AG09319 (cell line): ENCODE measurements around the gene CLEC14A.

Source experiments
- DNase-seq: peaks from one replicate; pipeline ENCODE4 v3.0.0-alpha.2; 2010; ENCODE audit warnings: low read depth; ENCODE audit errors: extremely low read depth
- TF ChIP-seq, protein P1 (sequence below): IDR thresholded peaks from 2 replicates; pipeline ENCODE4 v1.5.1; 2011; ENCODE audit warnings: low read depth, mild to moderate bottlenecking, inconsistent platforms, low read length, moderate library complexity

CLEC14A gene

DNA sequence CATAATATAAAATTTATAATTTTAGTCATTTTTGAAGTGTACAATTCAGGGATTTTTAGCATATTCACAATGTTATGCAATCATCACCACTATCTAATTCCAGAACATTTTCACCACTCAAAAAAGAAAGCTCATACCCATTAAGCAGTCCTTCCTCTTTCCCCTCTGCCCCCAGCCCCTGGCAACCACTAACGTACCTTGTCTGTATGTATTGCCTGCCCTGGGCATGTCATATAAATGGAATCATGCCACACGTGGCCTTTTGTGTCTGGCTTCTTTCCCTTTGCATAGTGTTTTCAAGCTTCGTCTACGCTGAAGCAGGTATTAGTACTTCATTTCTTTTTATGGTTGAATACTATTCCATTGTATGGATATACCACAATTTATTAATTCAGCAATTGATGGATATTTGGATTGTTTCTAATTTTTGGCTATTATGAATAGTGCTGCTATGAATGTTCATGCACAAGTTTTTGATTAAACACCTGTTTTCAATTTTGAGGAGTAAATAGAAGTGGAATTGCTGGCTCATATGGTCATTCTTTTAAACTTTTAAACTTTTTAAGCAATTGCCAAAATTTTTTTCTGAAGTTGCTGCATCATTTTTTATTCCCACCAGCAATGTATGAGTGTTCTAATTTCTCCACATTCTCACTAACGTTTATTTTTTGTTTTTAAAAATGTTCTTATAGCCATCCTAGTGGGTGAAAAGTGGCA lies 49.8 kb downstream of the CLEC14A start:
- no peak for DNase-seq
- TF ChIP-seq, protein P1, sequence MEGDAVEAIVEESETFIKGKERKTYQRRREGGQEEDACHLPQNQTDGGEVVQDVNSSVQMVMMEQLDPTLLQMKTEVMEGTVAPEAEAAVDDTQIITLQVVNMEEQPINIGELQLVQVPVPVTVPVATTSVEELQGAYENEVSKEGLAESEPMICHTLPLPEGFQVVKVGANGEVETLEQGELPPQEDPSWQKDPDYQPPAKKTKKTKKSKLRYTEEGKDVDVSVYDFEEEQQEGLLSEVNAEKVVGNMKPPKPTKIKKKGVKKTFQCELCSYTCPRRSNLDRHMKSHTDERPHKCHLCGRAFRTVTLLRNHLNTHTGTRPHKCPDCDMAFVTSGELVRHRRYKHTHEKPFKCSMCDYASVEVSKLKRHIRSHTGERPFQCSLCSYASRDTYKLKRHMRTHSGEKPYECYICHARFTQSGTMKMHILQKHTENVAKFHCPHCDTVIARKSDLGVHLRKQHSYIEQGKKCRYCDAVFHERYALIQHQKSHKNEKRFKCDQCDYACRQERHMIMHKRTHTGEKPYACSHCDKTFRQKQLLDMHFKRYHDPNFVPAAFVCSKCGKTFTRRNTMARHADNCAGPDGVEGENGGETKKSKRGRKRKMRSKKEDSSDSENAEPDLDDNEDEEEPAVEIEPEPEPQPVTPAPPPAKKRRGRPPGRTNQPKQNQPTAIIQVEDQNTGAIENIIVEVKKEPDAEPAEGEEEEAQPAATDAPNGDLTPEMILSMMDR, result no peak

DNA sequence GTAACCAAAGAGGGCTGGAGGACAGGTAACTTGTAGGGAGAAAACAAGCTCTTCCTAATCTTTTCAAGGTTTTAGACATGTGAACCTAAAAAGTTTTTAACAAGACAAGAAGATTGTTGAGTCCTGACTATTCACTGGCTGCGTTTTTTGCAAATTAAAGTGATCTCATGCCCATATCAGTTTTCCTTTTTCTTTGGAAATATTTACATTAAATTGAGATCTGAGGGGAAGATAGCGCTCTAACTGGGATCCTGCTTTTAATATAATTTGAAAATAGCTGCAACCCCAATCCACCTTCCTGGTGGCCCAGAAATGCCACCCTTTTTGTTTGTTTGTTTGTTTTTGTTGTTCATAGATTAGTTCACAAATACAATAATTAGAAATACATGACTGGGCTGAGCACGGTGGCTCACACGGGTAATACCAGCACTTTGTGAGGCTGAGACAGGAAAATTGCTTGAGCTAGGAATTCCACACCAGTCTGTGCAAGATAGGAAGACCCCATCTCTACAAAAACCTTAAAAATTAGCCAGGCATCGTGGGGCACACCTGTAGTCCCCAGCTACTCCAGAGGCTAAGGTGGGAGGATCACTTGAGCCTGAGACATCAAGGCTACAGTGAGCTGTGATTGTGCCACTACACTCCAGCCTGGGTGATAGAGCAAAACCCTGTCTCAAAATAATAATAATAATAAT lies 50.6 kb downstream of the CLEC14A start:
- TF ChIP-seq, protein P1, result no peak
- DNase-seq, result no peak

DNA sequence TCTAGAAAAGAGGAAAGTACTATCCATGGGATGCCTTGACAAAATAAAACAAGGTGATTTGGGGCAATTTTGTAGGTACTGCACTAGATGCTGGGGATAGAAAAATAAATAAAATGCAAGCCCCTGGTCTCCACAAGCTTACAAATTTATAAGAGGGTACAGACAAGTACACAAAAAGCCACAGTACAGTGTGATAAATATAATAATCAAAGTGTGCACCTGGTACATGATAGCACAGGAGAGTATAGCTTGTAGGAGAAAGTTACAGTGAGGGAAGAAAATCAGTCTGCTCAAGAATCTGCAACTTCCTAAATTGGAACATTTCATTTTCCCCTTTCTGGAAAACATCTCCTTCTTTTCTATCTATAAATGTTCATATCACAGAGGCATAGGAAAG lies 51.2 kb downstream of the CLEC14A start:
- TF ChIP-seq, protein P1, result no peak
- DNase-seq, result no peak
